ENCODE measurements around the gene CD34. TPM values are rescaled to one million over a fixed set of nuclear protein-coding genes. Genes with fewer than 3 reads are reported as not detected.

The CD34 gene
- total RNA-seq, 2 donors from 2014 or later = 3.1 to 8.4 TPM

DNA sequence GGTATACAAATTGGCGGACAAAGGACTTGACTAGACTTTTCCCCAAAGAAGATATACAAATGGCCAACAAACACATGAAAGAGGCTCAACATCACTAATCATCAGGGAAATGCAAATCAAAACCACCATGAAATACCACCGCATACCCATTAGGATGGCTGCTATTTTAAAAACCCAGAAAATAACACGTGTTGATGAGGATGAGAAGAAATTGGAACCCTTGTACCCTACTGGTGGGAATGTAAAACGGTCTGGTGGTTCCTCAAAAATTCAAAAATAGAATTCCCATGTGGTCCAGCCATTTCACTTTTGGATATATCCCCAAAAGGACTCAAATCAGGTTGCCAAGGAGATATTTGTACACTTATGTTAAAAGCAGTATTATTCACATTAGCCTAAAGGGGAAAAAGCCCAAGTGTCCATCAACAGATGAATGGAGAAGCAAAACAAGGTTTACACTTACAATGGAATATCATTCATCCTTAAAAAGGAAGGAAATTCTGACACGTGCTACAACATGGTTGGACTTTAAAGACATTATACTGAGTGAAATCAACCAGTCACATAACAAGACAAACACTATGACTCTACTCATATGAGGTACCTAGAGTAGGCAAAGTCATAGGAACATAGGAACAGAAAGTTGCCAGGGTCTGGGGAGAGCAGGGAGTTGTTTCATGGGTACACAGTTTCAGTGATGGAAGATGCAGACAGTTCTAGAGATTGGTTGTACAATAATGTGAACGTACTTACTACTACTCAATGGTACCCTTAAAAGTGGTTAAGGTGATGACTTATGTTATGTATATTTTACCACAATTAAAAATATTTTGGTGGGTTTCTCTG is 17.0 kb downstream of the CD34 start:
- intact Hi-C loops (cut with DNase I) = no loop called here
- H3K4me1 ChIP-seq = no peaks in the 10 kb centered on the region

DNA sequence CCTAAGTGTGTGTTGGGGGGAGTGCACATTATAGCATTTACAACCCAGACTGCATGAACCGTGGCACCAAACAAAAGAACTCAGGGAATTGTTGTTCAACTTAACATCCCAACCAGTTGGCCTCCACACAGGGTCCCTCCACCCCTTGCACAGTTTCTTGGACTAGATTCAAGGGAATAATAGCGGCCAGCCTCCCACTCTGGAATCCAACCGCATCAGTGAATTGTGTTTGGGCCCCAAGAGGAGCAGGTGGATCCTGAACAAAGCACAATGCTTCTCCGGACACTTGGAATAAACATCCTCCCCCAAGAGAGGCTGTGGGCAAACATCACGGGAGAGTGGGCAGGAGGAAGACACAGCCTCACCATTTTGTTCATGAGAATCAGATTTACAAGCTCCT is 18.2 kb downstream of the CD34 start:
- no peaks in the 10 kb centered on the region for H3K36me3 ChIP-seq
- H3K27ac ChIP-seq = no peak overlapping the region
- H3K27me3 ChIP-seq = no peaks in the 10 kb centered on the region
- H3K4me1 ChIP-seq = no peaks in the 10 kb centered on the region
- H3K4me3 ChIP-seq = no peak overlapping the region
- no peak overlapping the region for H3K9ac ChIP-seq (ENCODE audit: low read depth in 2 of 2, low read length in 2 of 2)
- DNase-seq = no peak
- H3K9me3 ChIP-seq = no peaks in the 10 kb centered on the region
- TF ChIP-seq, protein P1, sequence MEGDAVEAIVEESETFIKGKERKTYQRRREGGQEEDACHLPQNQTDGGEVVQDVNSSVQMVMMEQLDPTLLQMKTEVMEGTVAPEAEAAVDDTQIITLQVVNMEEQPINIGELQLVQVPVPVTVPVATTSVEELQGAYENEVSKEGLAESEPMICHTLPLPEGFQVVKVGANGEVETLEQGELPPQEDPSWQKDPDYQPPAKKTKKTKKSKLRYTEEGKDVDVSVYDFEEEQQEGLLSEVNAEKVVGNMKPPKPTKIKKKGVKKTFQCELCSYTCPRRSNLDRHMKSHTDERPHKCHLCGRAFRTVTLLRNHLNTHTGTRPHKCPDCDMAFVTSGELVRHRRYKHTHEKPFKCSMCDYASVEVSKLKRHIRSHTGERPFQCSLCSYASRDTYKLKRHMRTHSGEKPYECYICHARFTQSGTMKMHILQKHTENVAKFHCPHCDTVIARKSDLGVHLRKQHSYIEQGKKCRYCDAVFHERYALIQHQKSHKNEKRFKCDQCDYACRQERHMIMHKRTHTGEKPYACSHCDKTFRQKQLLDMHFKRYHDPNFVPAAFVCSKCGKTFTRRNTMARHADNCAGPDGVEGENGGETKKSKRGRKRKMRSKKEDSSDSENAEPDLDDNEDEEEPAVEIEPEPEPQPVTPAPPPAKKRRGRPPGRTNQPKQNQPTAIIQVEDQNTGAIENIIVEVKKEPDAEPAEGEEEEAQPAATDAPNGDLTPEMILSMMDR (IDR thresholded peaks at IDR 0.05) = no peak
- intact Hi-C loops (cut with DNase I) = no loop called here

More for the DNA sequence above, 17.0 kb downstream of the CD34 start:
- Histone ChIP-seq H3K9ac (ENCODE audit: low read depth in 2 of 2, low read length in 2 of 2) (no peak overlapping the region), H3K27ac (no peak overlapping the region), H3K9me3 (no peaks in the 10 kb centered on the region), H3K36me3 (no peaks in the 10 kb centered on the region), H3K27me3 (no peaks in the 10 kb centered on the region), H3K4me3 (no peak overlapping the region)
- no peak for DNase-seq
- TF ChIP-seq, protein P1 (IDR thresholded peaks at IDR 0.05) = no peak

DNA sequence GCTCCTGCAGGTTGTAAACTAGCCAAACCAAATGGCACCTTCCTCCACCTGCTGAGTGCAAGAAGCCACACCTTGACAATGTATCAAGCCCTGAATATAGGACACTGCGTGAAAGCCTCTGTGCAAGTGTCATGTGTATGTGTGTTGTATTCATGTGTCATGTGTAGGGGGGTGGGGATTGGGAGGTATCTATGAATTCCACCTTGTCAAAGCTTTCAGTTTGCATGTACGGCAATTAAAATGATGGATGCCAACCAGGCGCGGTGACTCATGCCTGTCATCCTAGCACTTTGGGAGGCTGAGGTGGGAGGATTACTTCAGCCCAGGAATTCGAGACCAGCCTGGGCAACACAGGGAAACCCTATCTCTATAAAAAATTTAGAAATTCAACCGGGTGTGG is 19.8 kb downstream of the CD34 start:
- intact Hi-C loops (cut with DNase I) = no loop called here

DNA sequence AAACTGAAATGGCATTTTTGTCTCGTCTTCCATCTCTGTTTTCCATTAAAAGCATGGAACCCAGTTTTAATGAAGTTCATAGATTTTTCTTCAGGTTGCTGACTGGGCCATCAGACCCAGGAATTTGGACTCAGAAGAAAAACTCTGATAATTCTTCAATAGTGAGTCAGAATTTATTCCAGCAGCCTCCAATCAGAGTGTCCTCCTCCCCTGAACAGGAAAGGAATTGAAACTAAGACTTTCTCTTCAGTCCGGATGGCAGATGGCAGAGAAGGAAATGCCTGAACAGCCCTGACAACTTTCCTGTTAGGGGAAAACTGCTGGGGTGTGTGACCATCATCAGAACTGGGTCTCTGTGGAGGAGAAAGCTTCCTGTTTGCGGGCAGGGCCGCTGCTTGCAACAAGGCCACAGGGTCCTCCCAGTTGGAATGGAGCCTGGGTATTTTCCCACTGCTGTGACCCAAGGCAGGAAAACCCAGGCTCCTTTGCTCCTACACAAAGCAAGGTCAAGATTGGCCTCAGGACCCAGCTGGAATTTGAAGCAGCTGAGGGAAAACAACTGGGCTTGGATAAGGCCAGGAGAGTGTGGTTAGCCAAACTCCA is 20.7 kb downstream of the CD34 start:
- no peaks in the 10 kb centered on the region for H3K27me3 ChIP-seq
- no peak overlapping the region for H3K4me3 ChIP-seq
- no peaks in the 10 kb centered on the region for H3K36me3 ChIP-seq
- TF ChIP-seq, protein P1 (IDR thresholded peaks at IDR 0.05) = no peak
- H3K9ac ChIP-seq (ENCODE audit: low read depth in 2 of 2, low read length in 2 of 2) = no peak overlapping the region
- no peaks in the 10 kb centered on the region for H3K9me3 ChIP-seq
- no peak for DNase-seq
- intact Hi-C loops (cut with DNase I) = no loop called here
- peak overlapping the region; percentile 42 for H3K27ac ChIP-seq
- no peaks in the 10 kb centered on the region for H3K4me1 ChIP-seq

More for the DNA sequence above, 19.8 kb downstream of the CD34 start:
- H3K4me1 ChIP-seq = no peaks in the 10 kb centered on the region
- H3K4me3 ChIP-seq = no peak overlapping the region
- peak overlapping the region; percentile 42 for H3K27ac ChIP-seq
- DNase-seq = no peak
- no peaks in the 10 kb centered on the region for H3K27me3 ChIP-seq
- TF ChIP-seq, protein P1 (IDR thresholded peaks at IDR 0.05) = no peak
- no peaks in the 10 kb centered on the region for H3K36me3 ChIP-seq
- H3K9ac ChIP-seq (ENCODE audit: low read depth in 2 of 2, low read length in 2 of 2) = no peak overlapping the region
- no peaks in the 10 kb centered on the region for H3K9me3 ChIP-seq

DNA sequence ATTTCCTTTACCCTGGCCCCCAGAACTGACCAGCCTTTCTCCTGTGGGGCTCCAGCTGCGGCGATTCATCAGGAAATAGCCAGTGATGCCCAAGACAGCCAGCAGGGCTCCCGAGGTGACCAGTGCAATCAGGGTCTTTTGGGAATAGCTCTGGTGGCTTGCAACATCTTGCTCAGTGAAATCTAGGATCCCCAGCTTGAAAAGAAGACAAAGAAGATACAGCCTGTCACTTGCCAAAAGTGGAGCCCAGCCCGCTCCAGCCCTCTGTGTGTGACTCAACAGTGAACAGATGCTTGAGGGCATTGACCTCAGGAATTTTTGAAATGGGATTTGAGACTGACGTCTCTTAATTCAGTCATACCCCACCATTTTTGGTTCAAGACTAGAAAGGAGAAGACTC is 22.3 kb downstream of the CD34 start:
- no peaks in the 10 kb centered on the region for H3K9me3 ChIP-seq
- H3K27me3 ChIP-seq = no peaks in the 10 kb centered on the region
- no peaks in the 10 kb centered on the region for H3K4me1 ChIP-seq
- no peak overlapping the region for H3K9ac ChIP-seq (ENCODE audit: low read depth in 2 of 2, low read length in 2 of 2)
- TF ChIP-seq, protein P1 (IDR thresholded peaks at IDR 0.05) = no peak
- H3K27ac ChIP-seq = no peak overlapping the region
- intact Hi-C loops (cut with DNase I) = loop anchor here (10.0 kb wide), 2 partner anchors 106 to 356 kb away; partner anchors contain the start of gene PLXNA2
- DNase-seq = no peak
- H3K36me3 ChIP-seq = no peaks in the 10 kb centered on the region
- no peak overlapping the region for H3K4me3 ChIP-seq

Data from colonic mucosa (tissue), 4 donors.